Measurements from ENCODE around the gene WDR37.

Gene WDR37

GRCh38 chr10:1130995-1131790, 75.0 kb downstream of the WDR37 start:
- DNase-seq = no peak

GRCh38 chr10:1132584-1132983, 76.4 kb downstream of the WDR37 start:
- DNase-seq = no peak

- no peak for DNase-seq
Measured at GRCh38 chr10:1133495-1134045, 77.4 kb downstream of the WDR37 start.

- DNase-seq = no peak
Measured at GRCh38 chr10:1134156-1134555, 78.0 kb downstream of the WDR37 start.

GRCh38 chr10:1136268-1136667, 80.1 kb downstream of the WDR37 start:
- DNase-seq = no peak

GRCh38 chr10:1137499-1138163, 81.4 kb downstream of the WDR37 start:
- no peak for DNase-seq

GRCh38 chr10:1138529-1138928, 82.3 kb downstream of the WDR37 start:
- DNase-seq = no peak

- DNase-seq = no peak
Measured at GRCh38 chr10:1141261-1141660, 85.1 kb downstream of the WDR37 start.

GRCh38 chr10:1141701-1142100, 85.5 kb downstream of the WDR37 start:
- no peak for DNase-seq

GRCh38 chr10:1142596-1142995, 86.4 kb downstream of the WDR37 start:
- DNase-seq = no peak

- DNase-seq = no peak
Measured at GRCh38 chr10:1147810-1148209, 91.6 kb downstream of the WDR37 start.

- DNase-seq = no peak
Measured at GRCh38 chr10:1148855-1149605, 92.8 kb downstream of the WDR37 start.

GRCh38 chr10:1149793-1150637, 93.8 kb downstream of the WDR37 start:
- no peak for DNase-seq

- DNase-seq = no peak
Measured at GRCh38 chr10:1150638-1150955, 94.4 kb downstream of the WDR37 start.

- no peak for DNase-seq
Measured at GRCh38 chr10:1151076-1152033, 95.2 kb downstream of the WDR37 start.

GRCh38 chr10:1152386-1153250, 96.4 kb downstream of the WDR37 start:
- DNase-seq = no peak

GRCh38 chr10:1153251-1153763, 97.1 kb downstream of the WDR37 start:
- DNase-seq = no peak

GRCh38 chr10:1153805-1154351, 97.7 kb downstream of the WDR37 start:
- no peak for DNase-seq

GRCh38 chr10:1154531-1155295, 98.5 kb downstream of the WDR37 start:
- no peak for DNase-seq

Measured in NCI-H1436 (cell line).